Measurements from ENCODE around the gene EXOSC2. TPM values are rescaled to one million over a fixed set of nuclear protein-coding genes. Genes with fewer than 3 reads are reported as not detected.
A peak's percentile ranks its signal among the peaks of the same experiment; 100 is the strongest.

EXOSC2 gene
- total and polyA plus RNA-seq, 2 experiments from 2014 or later: 31.0 to 47.4 TPM

DNA sequence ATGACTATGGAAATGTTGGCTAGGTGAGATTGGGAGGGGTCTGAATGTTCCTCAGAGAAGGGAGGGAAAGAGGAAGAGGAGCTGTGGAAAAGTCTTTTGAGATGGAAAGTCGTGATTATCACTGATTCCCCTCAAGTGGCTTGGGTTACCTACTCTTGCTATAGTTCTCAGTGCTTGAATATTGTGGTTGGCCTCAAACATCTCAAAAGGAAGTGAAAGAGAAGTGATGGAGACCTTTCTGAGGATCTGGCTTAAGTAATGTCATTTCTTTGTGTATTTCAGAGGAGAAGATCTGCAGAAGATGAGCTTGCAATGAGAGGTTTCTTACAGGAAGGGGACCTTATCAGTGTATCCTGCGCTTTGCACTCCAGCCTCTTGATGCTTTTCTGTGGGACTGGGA, 5.5 kb downstream of the EXOSC2 start:
- Histone ChIP-seq H3K27ac (no peak overlapping the region), H3K4me1 (ENCODE audit: low read depth) (peaks cover 8% of the 10 kb centered on the region), H3K36me3 (peaks cover 46% of the 10 kb centered on the region), H3K27me3 (no peaks in the 10 kb centered on the region), H3K4me3 (no peak overlapping the region), H3K9me3 (ENCODE audit: low read depth) (no peaks in the 10 kb centered on the region)
- DNase-seq (ENCODE audit: low read depth in 1 of 2, low spot score in 1 of 2): no peak
- TF ChIP-seq, protein P1, sequence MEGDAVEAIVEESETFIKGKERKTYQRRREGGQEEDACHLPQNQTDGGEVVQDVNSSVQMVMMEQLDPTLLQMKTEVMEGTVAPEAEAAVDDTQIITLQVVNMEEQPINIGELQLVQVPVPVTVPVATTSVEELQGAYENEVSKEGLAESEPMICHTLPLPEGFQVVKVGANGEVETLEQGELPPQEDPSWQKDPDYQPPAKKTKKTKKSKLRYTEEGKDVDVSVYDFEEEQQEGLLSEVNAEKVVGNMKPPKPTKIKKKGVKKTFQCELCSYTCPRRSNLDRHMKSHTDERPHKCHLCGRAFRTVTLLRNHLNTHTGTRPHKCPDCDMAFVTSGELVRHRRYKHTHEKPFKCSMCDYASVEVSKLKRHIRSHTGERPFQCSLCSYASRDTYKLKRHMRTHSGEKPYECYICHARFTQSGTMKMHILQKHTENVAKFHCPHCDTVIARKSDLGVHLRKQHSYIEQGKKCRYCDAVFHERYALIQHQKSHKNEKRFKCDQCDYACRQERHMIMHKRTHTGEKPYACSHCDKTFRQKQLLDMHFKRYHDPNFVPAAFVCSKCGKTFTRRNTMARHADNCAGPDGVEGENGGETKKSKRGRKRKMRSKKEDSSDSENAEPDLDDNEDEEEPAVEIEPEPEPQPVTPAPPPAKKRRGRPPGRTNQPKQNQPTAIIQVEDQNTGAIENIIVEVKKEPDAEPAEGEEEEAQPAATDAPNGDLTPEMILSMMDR (IDR thresholded peaks at IDR 0.05; ENCODE audit: low read depth, low read length): no peak

DNA sequence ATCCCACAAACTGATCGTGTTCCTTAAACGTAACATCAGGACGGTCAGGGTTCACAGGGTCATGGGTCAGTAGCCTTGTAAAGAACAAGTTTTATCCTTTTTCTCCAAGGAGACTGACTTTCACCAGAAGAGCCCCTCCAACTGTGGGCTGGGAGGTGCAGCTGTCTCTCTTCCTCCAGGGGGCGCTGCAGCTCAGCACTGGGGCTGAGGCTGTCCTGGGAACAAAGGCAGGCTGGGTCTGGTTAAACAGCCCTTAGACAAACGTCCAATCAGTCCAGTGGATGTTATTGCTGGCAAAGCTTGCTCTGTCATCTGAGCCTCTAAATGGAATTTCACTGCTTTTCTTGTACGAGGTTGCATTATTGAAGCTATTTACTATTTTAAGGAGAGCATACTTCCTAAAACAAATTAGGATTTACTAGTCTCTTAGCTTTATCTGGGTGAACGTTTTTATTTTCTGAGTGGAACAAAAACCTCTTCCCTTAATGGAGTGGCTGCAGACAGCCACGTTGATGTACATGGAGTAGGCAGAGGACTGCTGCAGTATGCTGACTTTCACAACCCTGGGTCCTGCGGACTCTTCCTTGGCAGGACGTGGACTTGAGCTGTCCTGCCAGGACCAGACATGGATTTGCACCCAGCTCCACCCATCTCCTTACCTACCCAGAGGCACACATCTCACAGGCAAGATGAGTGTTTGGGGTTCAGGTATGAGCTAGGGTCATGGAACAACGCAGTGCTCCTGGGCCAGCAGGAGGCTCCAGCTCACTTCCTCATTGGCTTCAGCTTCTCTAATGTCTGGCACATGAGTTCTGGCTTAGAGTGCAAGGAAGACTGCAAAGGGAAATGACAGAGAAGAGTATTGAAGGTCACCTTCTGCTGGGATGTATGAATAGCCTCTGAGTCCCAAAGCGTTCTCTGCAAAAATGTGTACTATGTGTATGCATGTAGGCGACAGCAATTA, 7.8 kb downstream of the EXOSC2 start:
- Histone ChIP-seq H3K4me1 (ENCODE audit: low read depth) (peaks cover 3% of the 10 kb centered on the region), H3K27me3 (no peaks in the 10 kb centered on the region), H3K4me3 (no peak overlapping the region), H3K36me3 (peaks cover 45% of the 10 kb centered on the region), H3K9me3 (ENCODE audit: low read depth) (no peaks in the 10 kb centered on the region), H3K27ac (peak overlapping the region; percentile 71)
- TF ChIP-seq, protein P1 (IDR thresholded peaks at IDR 0.05; ENCODE audit: low read depth, low read length): peak; percentile 98
- DNase-seq (ENCODE audit: low read depth in 1 of 2, low spot score in 1 of 2): peak; percentile 90 to 91

DNA sequence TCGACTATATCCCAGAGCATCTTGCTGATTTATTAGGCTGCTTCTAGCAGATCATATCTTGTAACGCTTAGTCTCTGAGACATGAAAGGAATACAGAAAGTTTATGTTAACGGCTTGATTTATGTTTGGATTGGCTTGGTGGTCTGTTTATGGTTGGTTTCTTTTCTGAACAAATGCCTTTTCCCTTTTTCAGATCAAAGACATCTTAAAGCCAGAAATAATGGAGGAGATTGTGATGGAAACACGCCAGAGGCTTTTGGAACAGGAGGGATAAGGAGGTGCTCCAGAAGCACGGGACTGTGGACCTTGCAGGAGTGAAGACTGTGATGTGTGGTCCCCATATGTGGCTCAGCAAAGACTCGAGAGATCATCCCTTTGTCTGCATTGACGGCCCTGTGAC, 9.9 kb downstream of the EXOSC2 start:
- H3K36me3 ChIP-seq: peaks cover 36% of the 10 kb centered on the region

DNA sequence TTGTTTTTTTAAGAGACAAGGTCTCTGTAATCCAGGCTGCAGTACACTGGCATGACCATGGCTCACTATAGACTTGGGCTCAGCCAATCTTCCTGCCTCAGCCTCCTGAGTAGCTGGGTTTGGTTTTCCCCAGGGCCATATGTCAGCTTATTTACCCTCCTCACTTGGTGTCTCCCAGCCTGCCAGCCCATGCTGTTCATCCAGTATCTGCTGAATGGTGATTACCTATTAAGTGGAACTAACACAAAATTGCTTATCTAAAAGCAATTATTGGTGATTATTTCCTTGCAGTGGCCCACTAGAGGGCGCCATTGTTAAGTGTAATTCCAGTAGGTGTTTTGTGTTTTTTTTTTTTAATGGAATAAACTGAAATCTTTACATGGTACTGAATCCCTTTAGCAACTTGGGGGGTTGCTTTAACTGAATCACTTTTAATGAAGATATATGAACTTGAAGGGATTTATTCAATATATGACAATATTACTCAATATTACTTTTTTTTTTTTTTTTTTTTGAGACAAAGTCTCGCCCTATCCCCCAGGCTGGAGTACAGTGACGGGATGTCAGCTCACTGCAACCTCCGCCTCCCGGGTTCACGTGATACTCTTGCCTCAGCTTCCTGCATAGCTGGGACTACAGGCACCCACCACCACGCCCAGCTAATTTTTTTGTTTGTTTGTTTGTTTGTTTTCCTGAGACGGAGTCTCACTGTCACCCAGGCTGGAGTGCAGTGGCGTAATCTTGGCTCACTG, 13.8 kb downstream of the EXOSC2 start:
- TF ChIP-seq, protein P1 (IDR thresholded peaks at IDR 0.05; ENCODE audit: low read depth, low read length): peak; percentile 70
- Histone ChIP-seq H3K4me1 (ENCODE audit: low read depth) (no peaks in the 10 kb centered on the region), H3K4me3 (no peak overlapping the region), H3K36me3 (peaks cover 21% of the 10 kb centered on the region), H3K27me3 (no peaks in the 10 kb centered on the region), H3K27ac (no peak overlapping the region), H3K9me3 (ENCODE audit: low read depth) (no peaks in the 10 kb centered on the region)
- peak; percentile 73 to 80 for DNase-seq (ENCODE audit: low read depth in 1 of 2, low spot score in 1 of 2)

More for the DNA sequence above, 9.9 kb downstream of the EXOSC2 start:
- no peaks in the 10 kb centered on the region for H3K27me3 ChIP-seq
- peaks cover 3% of the 10 kb centered on the region for H3K4me1 ChIP-seq (ENCODE audit: low read depth)
- no peaks in the 10 kb centered on the region for H3K9me3 ChIP-seq (ENCODE audit: low read depth)
- TF ChIP-seq, protein P1 (IDR thresholded peaks at IDR 0.05; ENCODE audit: low read depth, low read length): no peak
- H3K27ac ChIP-seq: no peak overlapping the region
- no peak overlapping the region for H3K4me3 ChIP-seq
- no peak for DNase-seq (ENCODE audit: low read depth in 1 of 2, low spot score in 1 of 2)

DNA sequence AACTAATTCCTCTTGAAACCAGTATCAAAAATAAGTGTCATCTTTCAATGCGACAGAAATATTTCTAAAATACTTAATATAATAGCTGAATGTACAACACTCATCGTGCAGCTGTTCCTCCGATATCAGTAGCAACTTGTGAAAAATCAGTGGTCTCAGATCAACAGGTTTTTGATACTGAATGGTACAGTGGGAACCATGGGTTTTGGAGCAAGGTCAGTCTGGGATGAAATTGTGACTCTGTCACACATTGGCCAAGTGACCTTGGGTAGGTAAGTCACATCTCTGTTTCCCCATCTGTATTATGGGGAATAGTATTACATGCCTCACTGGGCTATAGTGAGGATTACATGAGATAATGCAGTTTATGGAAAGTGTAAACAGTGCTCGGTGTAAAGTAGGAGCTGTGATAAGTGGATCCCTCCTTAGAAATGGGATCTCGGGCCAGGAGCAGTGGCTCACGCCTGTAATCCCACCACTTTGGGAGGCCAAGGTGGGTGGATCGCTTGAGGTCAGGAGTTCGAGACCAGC, 17.3 kb downstream of the EXOSC2 start:
- Histone ChIP-seq H3K4me3 (no peak overlapping the region), H3K9me3 (ENCODE audit: low read depth) (no peaks in the 10 kb centered on the region), H3K36me3 (no peaks in the 10 kb centered on the region), H3K27ac (no peak overlapping the region), H3K4me1 (ENCODE audit: low read depth) (peaks cover 8% of the 10 kb centered on the region), H3K27me3 (no peaks in the 10 kb centered on the region)
- DNase-seq (ENCODE audit: low read depth in 1 of 2, low spot score in 1 of 2): no peak
- TF ChIP-seq, protein P1 (IDR thresholded peaks at IDR 0.05; ENCODE audit: low read depth, low read length): no peak

All from cardiac muscle cell (in vitro differentiated cells and primary cell).